Heart left ventricle (tissue), 16 donors: ENCODE data around the gene REG1B. TPM values are rescaled to one million over a fixed set of nuclear protein-coding genes. Genes with fewer than 3 reads are reported as not detected.
A peak's percentile ranks its signal among the peaks of the same experiment; 100 is the strongest.

Experiments used
- ATAC-seq, 4 donors: fragments of 200-7000 bp; cut with Tn5 transposase; one replicate each; pipeline ENCODE4 v1.9.1; 2020 to 2022; ENCODE audit warnings: moderate library complexity in 4 of 4, mild to moderate bottlenecking in 3 of 4, moderate number of reproducible peaks in 1 of 4
- DNase-seq, 5 donors: peaks; one replicate each; pipeline ENCODE4 v3.0.0-alpha.2; 2020
- H3K27ac ChIP-seq, 12 donors: fragments of 200-600 bp; sonication (generic) in 4 of 12; one replicate each; pipeline versions ENCODE4 v1.5.0 to v1.8.0; 2016 to 2022; ENCODE audit warnings: mild to moderate bottlenecking in 2 of 12
- H3K27me3 ChIP-seq, 9 donors: fragments of 200-600 bp; sonication (generic) in 2 of 9; one replicate each; pipeline versions ENCODE4 v1.5.1 to v1.8.0; 2016 to 2022; ENCODE audit warnings: mild to moderate bottlenecking in 3 of 9
- H3K36me3 ChIP-seq, 9 donors: fragments of 200-600 bp; sonication (generic) in 2 of 9; one replicate each; pipeline versions ENCODE4 v1.5.0 to v1.8.0; 2018 to 2022; ENCODE audit warnings: mild to moderate bottlenecking in 2 of 9
- H3K4me1 ChIP-seq, 12 donors: fragments of 200-600 bp; sonication (generic) in 4 of 12; one replicate each; pipeline versions ENCODE4 v1.5.0 to v1.8.0; 2016 to 2022; ENCODE audit warnings: mild to moderate bottlenecking in 3 of 12
- H3K4me3 ChIP-seq, 12 donors: fragments of 200-600 bp; sonication (generic) in 4 of 12; one replicate each; pipeline versions ENCODE4 v1.5.0 to v1.8.0; 2017 to 2022; ENCODE audit warnings: mild to moderate bottlenecking in 9 of 12, moderate library complexity in 4 of 12
- H3K9me3 ChIP-seq, 12 donors: fragments of 200-600 bp; sonication (generic) in 4 of 12; one replicate each; pipeline versions ENCODE4 v1.5.0 to v1.8.0; 2016 to 2022; ENCODE audit warnings: mild to moderate bottlenecking in 1 of 12
- POLR2A ChIP-seq, 2 donors: fragments of 450-650 bp; IDR thresholded peaks; one replicate each; pipeline ENCODE4 v1.6.1; 2017; ENCODE audit warnings: antibody characterized with exemption in 2 of 2, mild to moderate bottlenecking in 2 of 2, moderate library complexity in 2 of 2
- WGBS, 4 donors: extraction: QIAGEN DNeasy Blood & Tissue Kit in 2 of 4; methylation state at CpG; one replicate each; pipeline versions ENCODE4 v1.1.5 to v1.1.7; 2013 to 2018; 5-methylcytosine and 5-hydroxymethylcytosine counted together
- intact Hi-C, 10 donors: fragments of 100-400 bp; cut with DNase I; formaldehyde crosslinking; loops; one replicate each; pipeline versions ENCODE4 v1.11.1 to v1.14.2; 2022
- polyA plus RNA-seq, 2 donors: library from polyadenylated mRNA; stranded (reverse); fragments of 200-250 nt; gene quantifications; one replicate each; pipeline ENCODE4 v1.2.3, GENCODE V29; 2013
- total RNA-seq, 9 donors: library from RNA; depleted of rRNA in 2 of 9; stranded (reverse); fragments of >200 nt in 2 of 9; fragmentation: NEBNext Ultra II Directional in 3 of 9; extraction: Animal tissue kit (Norgen Biotek cat#: 25700) in 3 of 9; gene quantifications; one replicate each; pipeline versions ENCODE4 v1.1.0 to v1.2.4, GENCODE V29; 2016 to 2023
- TF ChIP-seq, protein P1 (sequence below), 12 donors: fragments of 200-600 bp; sonication (generic) in 4 of 12; IDR thresholded peaks; one replicate each; pipeline versions ENCODE4 v1.5.0 to v1.8.0; 2018 to 2022; ENCODE audit warnings: antibody characterized with exemption in 12 of 12, mild to moderate bottlenecking in 5 of 12
- donor health status: ischemic (EF 13 %, LVEDD 7.1; RV severe dilation, severe dysfunction).
- donor health status: healthy with polysubstance abuse.
- donor health status: DM: no; HTN: yes; CAD: no.
- donor health status: DM: no; HTN: no; CAD: no.
- donor health status: ischemic (EF 25% LVEDD 6.9; RV normal size, moderate dysfunction).
- donor health status: ischemic (EF 25% LVEDD 5.7; RV mildly dilated, moderate dysfunction).
- donor health status: healthy.
- donor health status: DM: yes; HTN: yes; CAD: no.
- donor health status: ischemic (EF 35%, LVEDD 5.7; RV mildly dilated, moderate dysfunction).
- donor health status: nonischemic (EF 11% LVEDD 7.7; RV severe dilation, severe dysfunction).
- donor health status: DM: yes; HTN: yes; CAD: no.
- donor health status: PGD.
- donor health status: ischemic (EF 29% LVEDD 5.4; RV normal size, mild dysfunction).
- donor health status: nonischemic (EF 23%, LVEDD 6.1; RV moderate dilation, normal function).

REG1B gene
- total and polyA plus RNA-seq, 11 donors = 0.27 to 2.0 (median 0.69) TPM; not detected in 6

DNA sequence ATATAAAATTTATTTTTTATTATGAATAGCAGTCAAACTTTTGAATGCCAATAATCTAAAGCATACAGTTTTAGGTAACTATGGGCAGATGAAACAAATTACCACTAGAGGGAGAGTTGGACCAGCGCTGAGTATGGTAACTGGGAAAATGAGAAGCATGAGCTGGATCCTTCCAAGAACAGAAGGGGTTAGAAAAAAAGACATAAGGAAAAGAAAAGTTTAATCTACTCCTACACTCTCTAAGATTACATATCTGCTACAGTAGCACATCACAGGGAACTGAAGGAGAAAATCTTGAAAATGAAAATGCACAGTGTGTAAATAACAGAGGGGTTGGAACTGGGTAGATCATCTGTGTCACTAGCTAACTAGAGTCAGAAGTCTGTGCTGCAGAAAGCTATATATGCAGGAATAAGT lies 46.8 kb downstream of the REG1B start:
- Histone ChIP-seq H3K27ac (no peak overlapping the region), H3K9me3 (no peaks in the 10 kb centered on the region), H3K27me3 (no peaks in the 10 kb centered on the region), H3K4me3 (no peak overlapping the region), H3K36me3 (no peaks in the 10 kb centered on the region), H3K4me1 (no peaks in the 10 kb centered on the region)
- DNase-seq (no peak), ATAC-seq (peak in 1 of 4 donors; percentile 36)
- intact Hi-C loops = loop anchor here in 3 of 10 donors (5.0 to 10.0 kb wide), 3 partner anchors 174 to 184 kb away; no protein-coding TSS in a partner anchor
- no peak for TF ChIP-seq POLR2A (IDR thresholded peaks at IDR 0.05)
- TF ChIP-seq, protein P1, sequence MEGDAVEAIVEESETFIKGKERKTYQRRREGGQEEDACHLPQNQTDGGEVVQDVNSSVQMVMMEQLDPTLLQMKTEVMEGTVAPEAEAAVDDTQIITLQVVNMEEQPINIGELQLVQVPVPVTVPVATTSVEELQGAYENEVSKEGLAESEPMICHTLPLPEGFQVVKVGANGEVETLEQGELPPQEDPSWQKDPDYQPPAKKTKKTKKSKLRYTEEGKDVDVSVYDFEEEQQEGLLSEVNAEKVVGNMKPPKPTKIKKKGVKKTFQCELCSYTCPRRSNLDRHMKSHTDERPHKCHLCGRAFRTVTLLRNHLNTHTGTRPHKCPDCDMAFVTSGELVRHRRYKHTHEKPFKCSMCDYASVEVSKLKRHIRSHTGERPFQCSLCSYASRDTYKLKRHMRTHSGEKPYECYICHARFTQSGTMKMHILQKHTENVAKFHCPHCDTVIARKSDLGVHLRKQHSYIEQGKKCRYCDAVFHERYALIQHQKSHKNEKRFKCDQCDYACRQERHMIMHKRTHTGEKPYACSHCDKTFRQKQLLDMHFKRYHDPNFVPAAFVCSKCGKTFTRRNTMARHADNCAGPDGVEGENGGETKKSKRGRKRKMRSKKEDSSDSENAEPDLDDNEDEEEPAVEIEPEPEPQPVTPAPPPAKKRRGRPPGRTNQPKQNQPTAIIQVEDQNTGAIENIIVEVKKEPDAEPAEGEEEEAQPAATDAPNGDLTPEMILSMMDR (IDR thresholded peaks at IDR 0.05) = peak in 8 of 12 donors; percentile 16 to 51 (median 35)
- 11 to 21% (median 18%) methylated on average over 1 of the region's 1 CpG for WGBS, 4 donors

DNA sequence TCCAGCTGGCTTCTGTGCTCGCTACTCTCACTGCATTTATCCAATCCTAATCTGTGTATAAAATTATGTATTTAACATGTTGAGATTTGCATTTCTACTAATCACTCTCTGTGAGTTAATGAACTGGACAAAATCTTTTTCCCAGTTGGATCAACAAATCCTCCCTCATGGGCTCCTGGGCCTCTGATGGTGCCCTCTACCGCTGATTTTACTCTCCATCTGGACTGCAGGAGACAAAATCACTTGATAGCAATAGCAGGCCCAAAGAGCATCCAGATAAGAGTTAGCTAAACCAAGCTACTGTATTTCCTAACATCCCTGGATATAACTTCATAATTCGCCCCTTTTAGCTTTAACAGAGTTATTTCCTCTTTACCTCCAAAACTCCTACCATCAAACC lies 47.8 kb downstream of the REG1B start:
- TF ChIP-seq, protein P1 (IDR thresholded peaks at IDR 0.05) = no peak
- TF ChIP-seq POLR2A (IDR thresholded peaks at IDR 0.05) = no peak
- Histone ChIP-seq H3K27ac (no peak overlapping the region), H3K9me3 (no peaks in the 10 kb centered on the region), H3K4me1 (no peaks in the 10 kb centered on the region), H3K4me3 (no peak overlapping the region), H3K36me3 (no peaks in the 10 kb centered on the region), H3K27me3 (no peaks in the 10 kb centered on the region)
- DNase-seq (no peak), ATAC-seq (no peak)
- intact Hi-C loops = loop anchor here in 4 of 10 donors (5.0 to 10.0 kb wide), 4 partner anchors 175 to 1055 kb away; no protein-coding TSS in a partner anchor
- WGBS, 4 donors = 52 to 58% (median 56%) methylated on average over 3 of the region's 3 CpGs

Other genes with a start within 250 kb of the REG1B start
- gene REG3G, start 62.3 kb downstream of the REG1B start, total RNA-seq = not detected
- gene REG3G, start 62.3 kb downstream of the REG1B start, polyA plus RNA-seq = under 1 TPM in 1 of 2 donors, not detected in 1; 0.11 TPM
- gene REG1A, start 32.5 kb upstream of the REG1B start, total RNA-seq = 1 to 10 TPM in 5 of 9 donors, not detected in 4; 1.2 to 2.8 (median 1.8) TPM
- 1 to 10 TPM in 1 of 2 donors, under 1 TPM in 1; 0.69 to 5.7 TPM for gene REG1A, start 32.5 kb upstream of the REG1B start, polyA plus RNA-seq
- not detected for gene REG3A, start 71.8 kb upstream of the REG1B start, total RNA-seq
- gene REG3A, start 71.8 kb upstream of the REG1B start, polyA plus RNA-seq = 1 to 10 TPM in 1 of 2 donors, under 1 TPM in 1; 0.27 to 1.3 TPM